Right kidney (tissue), 1 donor: ENCODE results near the gene INO80.

Experiments
- DNase-seq: peaks from one replicate; pipeline ENCODE4 v3.0.0-alpha.2; 2016

The INO80 gene

GRCh38 chr15:40929660-40930429 lies 186.2 kb downstream of the INO80 start:
- no peak for DNase-seq
